Measurements from ENCODE around the gene CNOT6L. TPM values are rescaled to one million over a fixed set of nuclear protein-coding genes. Genes with fewer than 3 reads are reported as not detected.

Gene CNOT6L
- total RNA-seq, 1 experiment from 2014 or later: 14.5 TPM

DNA sequence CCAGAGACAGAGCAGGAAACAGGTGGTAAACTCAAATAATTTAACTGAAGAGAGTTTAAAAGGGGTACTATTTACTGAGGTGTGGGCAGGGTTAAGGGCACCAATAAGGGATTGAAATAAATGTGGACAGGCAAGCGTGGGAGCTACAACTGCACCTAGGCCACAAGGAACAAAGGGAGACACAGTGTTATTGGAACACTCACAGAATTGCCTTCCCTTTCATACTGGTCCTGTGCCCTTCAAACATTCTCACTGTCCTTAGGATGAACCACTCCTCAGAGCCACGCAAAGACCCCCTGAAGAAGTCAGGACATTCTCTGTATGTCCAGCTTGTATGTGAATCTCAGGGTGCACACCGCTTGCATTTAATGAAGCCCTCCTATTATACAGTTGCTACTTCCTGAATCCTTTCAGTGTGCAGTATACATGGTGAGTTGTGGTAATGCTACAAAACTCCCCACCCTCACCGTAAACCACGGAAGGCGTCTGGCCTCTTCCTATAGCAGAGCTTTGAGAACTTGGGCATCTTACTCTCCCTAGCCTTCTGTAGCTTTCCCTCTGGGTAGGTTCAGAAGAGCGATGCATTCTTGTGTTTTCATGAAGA is 33.8 kb upstream of the CNOT6L start:
- H3K9me3 ChIP-seq (ENCODE audit: control insufficient read depth, low read depth, low read length): no peaks in the 10 kb centered on the region
- H2BK5ac ChIP-seq (ENCODE audit: insufficient read length, low read length): no peak overlapping the region
- no peak for DNase-seq
- H3K79me1 ChIP-seq (ENCODE audit: insufficient read depth, low read depth, low read length, poor library complexity, severe bottlenecking): no peaks in the 10 kb centered on the region
- no peak overlapping the region for H3K23ac ChIP-seq (ENCODE audit: insufficient read length, low read depth, low read length)
- Mint-ChIP-seq H3K27ac (no peak overlapping the region), H3K9me3 (no peaks in the 10 kb centered on the region), H3K4me3 (no peak overlapping the region), H3K4me1 (peaks cover under 1% of the 10 kb centered on the region in 2 experiments), H3K36me3 (ENCODE audit: insufficient read depth in 1 of 3, low read depth in 3 of 3) (no peaks in the 10 kb centered on the region), H3K27me3 (ENCODE audit: low read depth) (no peaks in the 10 kb centered on the region)
- TF ChIP-seq, protein P1, sequence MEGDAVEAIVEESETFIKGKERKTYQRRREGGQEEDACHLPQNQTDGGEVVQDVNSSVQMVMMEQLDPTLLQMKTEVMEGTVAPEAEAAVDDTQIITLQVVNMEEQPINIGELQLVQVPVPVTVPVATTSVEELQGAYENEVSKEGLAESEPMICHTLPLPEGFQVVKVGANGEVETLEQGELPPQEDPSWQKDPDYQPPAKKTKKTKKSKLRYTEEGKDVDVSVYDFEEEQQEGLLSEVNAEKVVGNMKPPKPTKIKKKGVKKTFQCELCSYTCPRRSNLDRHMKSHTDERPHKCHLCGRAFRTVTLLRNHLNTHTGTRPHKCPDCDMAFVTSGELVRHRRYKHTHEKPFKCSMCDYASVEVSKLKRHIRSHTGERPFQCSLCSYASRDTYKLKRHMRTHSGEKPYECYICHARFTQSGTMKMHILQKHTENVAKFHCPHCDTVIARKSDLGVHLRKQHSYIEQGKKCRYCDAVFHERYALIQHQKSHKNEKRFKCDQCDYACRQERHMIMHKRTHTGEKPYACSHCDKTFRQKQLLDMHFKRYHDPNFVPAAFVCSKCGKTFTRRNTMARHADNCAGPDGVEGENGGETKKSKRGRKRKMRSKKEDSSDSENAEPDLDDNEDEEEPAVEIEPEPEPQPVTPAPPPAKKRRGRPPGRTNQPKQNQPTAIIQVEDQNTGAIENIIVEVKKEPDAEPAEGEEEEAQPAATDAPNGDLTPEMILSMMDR (conservative IDR thresholded peaks at IDR 0.05): no peak
- H2AK5ac ChIP-seq (ENCODE audit: insufficient read length, low read length): no peak overlapping the region
- no peaks in the 10 kb centered on the region for H3K27me3 ChIP-seq (ENCODE audit: insufficient read depth, low read length)
- H3K4ac ChIP-seq (ENCODE audit: low read depth, low read length): no peak overlapping the region
- H4K8ac ChIP-seq (replicated peaks; ENCODE audit: insufficient read length, low read depth, low read length): no peak overlapping the region
- no peak overlapping the region for H4K91ac ChIP-seq (ENCODE audit: insufficient read length, low read depth, low read length)
- H3K14ac ChIP-seq (ENCODE audit: insufficient read depth, low read length): no peak overlapping the region
- H3K4me2 ChIP-seq (ENCODE audit: insufficient read depth, insufficient read length, low read length): no peak overlapping the region
- WGBS (ENCODE audit: extremely low coverage, insufficient read length, low lambda C conversion rate): no CpG with 5 or more reads among the region's 7 CpGs
- no peak overlapping the region for H4K5ac ChIP-seq (ENCODE audit: insufficient read length, low read depth, low read length)
- no peak overlapping the region for H2BK12ac ChIP-seq (ENCODE audit: insufficient read length, low read depth, low read length)
- H3K9ac ChIP-seq (ENCODE audit: extremely low read depth, insufficient read length, low read length): no peak overlapping the region
- H2AFZ ChIP-seq (ENCODE audit: low read length): no peak overlapping the region
- no peaks in the 10 kb centered on the region for H3K79me2 ChIP-seq (ENCODE audit: insufficient read depth, low read length)
- no peak overlapping the region for H3K56ac ChIP-seq (ENCODE audit: insufficient read length, low read depth, low read length)
- H3K27ac ChIP-seq (ENCODE audit: insufficient read length, low read depth, low read length): no peak overlapping the region
- no peak overlapping the region for H2BK20ac ChIP-seq (ENCODE audit: low read depth, low read length, poor library complexity, severe bottlenecking)
- H2BK120ac ChIP-seq (ENCODE audit: low read depth, low read length, poor library complexity, severe bottlenecking): no peak overlapping the region
- H3K18ac ChIP-seq (ENCODE audit: insufficient read length, low read depth, low read length): no peak overlapping the region
- H2BK15ac ChIP-seq (ENCODE audit: low read depth, low read length): no peak overlapping the region
- H3K23me2 ChIP-seq (ENCODE audit: insufficient read length, low read depth, low read length, poor library complexity, severe bottlenecking): no peaks in the 10 kb centered on the region
- no peaks in the 10 kb centered on the region for H4K20me1 ChIP-seq (ENCODE audit: control insufficient read depth, insufficient read depth, insufficient read length)
- H3K4me1 ChIP-seq (ENCODE audit: insufficient read depth, low read length): no peaks in the 10 kb centered on the region
- H3T11ph ChIP-seq (ENCODE audit: low read length): no peak overlapping the region

Measured in H9 (cell line).